ENCODE data around the gene CEP72.
"Not testable (repeated sequence)": the region's sequence is repeated elsewhere in the genome, so short reads cannot be mapped to it uniquely, and the experiment has no call there.

CEP72 gene

DNA sequence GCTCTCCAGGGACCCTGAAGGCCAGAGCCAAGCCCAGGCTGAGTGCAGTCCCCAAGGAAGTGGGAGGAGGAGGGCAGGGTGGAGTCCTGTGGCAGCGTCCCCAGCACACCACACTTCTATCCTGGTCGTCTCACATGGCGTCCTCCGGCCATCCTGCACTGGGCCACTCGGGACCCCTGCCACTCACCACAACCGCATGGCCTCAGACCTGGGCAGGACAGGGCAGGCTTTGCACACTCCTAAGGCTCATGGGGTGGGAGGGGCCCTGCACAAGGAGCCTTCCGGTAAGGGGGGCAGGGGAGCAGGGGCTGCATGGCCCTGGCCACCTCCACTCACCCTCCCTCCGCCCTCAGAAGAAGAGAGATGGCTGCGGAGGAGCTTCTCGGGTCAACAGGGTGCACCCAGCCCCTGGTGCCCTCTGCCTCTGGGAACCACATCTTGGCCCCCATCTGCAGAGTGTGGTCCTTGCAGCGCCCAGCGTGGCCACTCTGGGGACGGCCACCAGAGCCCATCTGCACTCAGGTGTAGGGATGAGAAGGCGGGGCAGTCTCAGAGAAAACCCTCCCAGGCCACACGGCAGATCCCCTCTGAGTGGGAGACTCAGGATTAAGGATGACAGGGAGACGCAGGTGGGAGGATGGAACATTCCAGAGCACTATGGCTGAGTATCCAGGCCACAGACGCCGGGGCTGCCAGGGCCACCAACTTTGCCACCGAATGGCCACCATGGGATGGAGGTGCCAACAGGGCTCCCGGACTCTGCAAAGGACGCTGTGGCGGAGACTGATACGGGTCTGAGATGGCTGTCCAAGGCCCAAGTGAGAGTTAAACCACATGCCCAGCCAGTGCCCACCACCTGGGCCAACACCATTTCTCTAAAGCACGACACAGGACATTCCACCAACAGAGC is 73.4 kb downstream of the CEP72 start:
- Histone ChIP-seq H3K79me2 (ENCODE audit: insufficient read depth, low read length) (no peaks in the 10 kb centered on the region), H3K4me2 (ENCODE audit: low read length) (no peak overlapping the region), H3K9ac (ENCODE audit: low read length) (no peak overlapping the region), H2AFZ (ENCODE audit: low read length) (no peak overlapping the region), H4K20me1 (ENCODE audit: insufficient read depth, low read length) (no peaks in the 10 kb centered on the region), H3K4me1 (ENCODE audit: insufficient read depth, low read length, severe bottlenecking) (no peaks in the 10 kb centered on the region), H3F3A (ENCODE audit: insufficient read depth, low read length) (no peaks in the 10 kb centered on the region), H3K36me3 (ENCODE audit: insufficient read depth, low read length) (no peaks in the 10 kb centered on the region), H3K27ac (ENCODE audit: low read depth, low read length, poor library complexity, severe bottlenecking) (no peak overlapping the region), H3K9me2 (ENCODE audit: low read depth, low read length) (no peaks in the 10 kb centered on the region), H3K4me3 (ENCODE audit: low read depth, low read length, poor library complexity, severe bottlenecking) (no peak overlapping the region), H3K9me3 (ENCODE audit: low read length) (no peaks in the 10 kb centered on the region), H3K27me3 (ENCODE audit: insufficient read depth, low read length) (no peaks in the 10 kb centered on the region)
- TF ChIP-seq EZH2 (IDR thresholded peaks at IDR 0.05; ENCODE audit: borderline replicate concordance, low read length), result no peak
- TF ChIP-seq, protein P1, sequence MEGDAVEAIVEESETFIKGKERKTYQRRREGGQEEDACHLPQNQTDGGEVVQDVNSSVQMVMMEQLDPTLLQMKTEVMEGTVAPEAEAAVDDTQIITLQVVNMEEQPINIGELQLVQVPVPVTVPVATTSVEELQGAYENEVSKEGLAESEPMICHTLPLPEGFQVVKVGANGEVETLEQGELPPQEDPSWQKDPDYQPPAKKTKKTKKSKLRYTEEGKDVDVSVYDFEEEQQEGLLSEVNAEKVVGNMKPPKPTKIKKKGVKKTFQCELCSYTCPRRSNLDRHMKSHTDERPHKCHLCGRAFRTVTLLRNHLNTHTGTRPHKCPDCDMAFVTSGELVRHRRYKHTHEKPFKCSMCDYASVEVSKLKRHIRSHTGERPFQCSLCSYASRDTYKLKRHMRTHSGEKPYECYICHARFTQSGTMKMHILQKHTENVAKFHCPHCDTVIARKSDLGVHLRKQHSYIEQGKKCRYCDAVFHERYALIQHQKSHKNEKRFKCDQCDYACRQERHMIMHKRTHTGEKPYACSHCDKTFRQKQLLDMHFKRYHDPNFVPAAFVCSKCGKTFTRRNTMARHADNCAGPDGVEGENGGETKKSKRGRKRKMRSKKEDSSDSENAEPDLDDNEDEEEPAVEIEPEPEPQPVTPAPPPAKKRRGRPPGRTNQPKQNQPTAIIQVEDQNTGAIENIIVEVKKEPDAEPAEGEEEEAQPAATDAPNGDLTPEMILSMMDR (IDR thresholded peaks at IDR 0.05; ENCODE audit: low read length), result no peak

DNA sequence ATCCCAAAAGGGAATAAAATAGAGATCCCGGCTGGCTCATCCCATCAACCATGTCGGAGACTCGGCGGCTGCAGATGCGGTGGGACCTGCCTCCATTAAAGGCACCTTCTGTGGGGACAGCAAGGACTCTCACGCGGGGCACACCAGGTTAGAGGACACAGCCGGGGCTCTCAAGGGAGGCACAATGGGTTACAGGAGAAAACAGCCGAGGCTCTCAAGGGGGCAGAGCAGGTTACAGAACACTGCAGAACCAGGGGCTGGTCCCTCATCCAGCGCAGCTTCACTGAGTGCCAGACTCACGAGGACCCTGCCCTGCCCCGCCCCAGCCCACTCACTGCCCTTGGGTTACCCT is 74.0 kb downstream of the CEP72 start:
- H2AFZ ChIP-seq (ENCODE audit: low read length); H3K27ac ChIP-seq (ENCODE audit: low read depth, low read length, poor library complexity, severe bottlenecking); H3K9me2 ChIP-seq (ENCODE audit: low read depth, low read length); H3K36me3 ChIP-seq (ENCODE audit: insufficient read depth, low read length); H3K4me2 ChIP-seq (ENCODE audit: low read length); H3K4me1 ChIP-seq (ENCODE audit: insufficient read depth, low read length, severe bottlenecking); H3F3A ChIP-seq (ENCODE audit: insufficient read depth, low read length); H3K27me3 ChIP-seq (ENCODE audit: insufficient read depth, low read length); H3K4me3 ChIP-seq (ENCODE audit: low read depth, low read length, poor library complexity, severe bottlenecking); H3K79me2 ChIP-seq (ENCODE audit: insufficient read depth, low read length); H4K20me1 ChIP-seq (ENCODE audit: insufficient read depth, low read length); H3K9me3 ChIP-seq (ENCODE audit: low read length); H3K9ac ChIP-seq (ENCODE audit: low read length): not testable (repeated sequence)

DNA sequence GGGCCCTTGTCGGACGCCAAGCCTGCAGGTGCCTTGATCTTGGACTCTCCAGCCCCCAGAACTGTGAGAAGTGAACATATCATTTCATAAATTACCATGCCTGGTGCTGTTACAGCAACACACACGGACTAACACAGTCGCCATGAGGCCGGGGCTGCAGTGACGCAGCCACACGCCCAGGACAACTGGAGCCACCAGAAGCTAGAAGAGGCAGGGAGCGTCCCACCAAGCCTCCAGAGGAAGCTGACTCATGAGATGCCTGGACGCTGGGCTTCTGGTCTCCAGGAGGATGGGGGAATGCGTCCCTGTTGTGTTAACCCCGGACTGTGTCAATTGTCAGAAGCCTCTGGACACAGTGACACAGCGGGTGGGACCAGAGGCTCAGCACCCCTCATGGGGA is 74.8 kb downstream of the CEP72 start:
- H3K27ac ChIP-seq (ENCODE audit: low read depth, low read length, poor library complexity, severe bottlenecking); H3K27me3 ChIP-seq (ENCODE audit: insufficient read depth, low read length); H3K4me2 ChIP-seq (ENCODE audit: low read length); H3K9me2 ChIP-seq (ENCODE audit: low read depth, low read length); H3F3A ChIP-seq (ENCODE audit: insufficient read depth, low read length); H3K9ac ChIP-seq (ENCODE audit: low read length); H3K9me3 ChIP-seq (ENCODE audit: low read length); H3K4me3 ChIP-seq (ENCODE audit: low read depth, low read length, poor library complexity, severe bottlenecking); H3K4me1 ChIP-seq (ENCODE audit: insufficient read depth, low read length, severe bottlenecking); H2AFZ ChIP-seq (ENCODE audit: low read length); H3K36me3 ChIP-seq (ENCODE audit: insufficient read depth, low read length); H3K79me2 ChIP-seq (ENCODE audit: insufficient read depth, low read length); H4K20me1 ChIP-seq (ENCODE audit: insufficient read depth, low read length): not testable (repeated sequence)

DNA sequence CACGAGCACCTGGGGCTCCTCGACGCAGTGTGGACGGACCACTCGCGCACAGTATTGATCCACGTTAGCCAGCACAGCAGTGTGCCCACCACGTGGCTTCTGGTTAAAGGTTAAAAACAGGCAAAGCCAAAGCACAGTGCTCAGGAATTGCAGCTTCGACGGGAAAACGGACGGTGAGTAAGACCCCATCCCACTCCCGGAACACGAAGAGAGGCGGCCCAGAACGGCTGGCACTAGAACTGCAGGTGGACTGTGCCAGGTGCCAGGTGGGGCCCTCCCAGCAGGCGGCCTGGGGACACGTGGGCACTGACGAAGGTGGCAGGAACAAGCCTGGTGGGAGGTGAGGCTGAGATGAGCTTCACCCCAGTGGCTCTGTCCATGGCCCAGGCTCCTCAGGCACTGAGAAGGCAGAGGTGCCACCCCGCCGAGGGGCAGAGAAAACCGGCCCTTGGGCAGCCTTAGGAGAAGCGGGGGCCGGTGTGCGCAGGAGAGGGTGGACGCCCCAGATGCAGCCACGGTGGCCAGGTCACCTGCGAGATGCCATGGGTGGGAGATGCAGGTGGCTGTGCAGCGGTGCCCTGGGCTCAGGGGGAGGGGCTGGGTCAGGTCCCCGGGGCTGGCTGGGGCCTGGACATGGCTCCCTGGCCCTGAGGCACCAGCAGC is 76.3 kb downstream of the CEP72 start:
- not testable (repeated sequence) for H2AFZ ChIP-seq (ENCODE audit: low read length); H3K4me1 ChIP-seq (ENCODE audit: insufficient read depth, low read length, severe bottlenecking); H3K9ac ChIP-seq (ENCODE audit: low read length); H3K9me3 ChIP-seq (ENCODE audit: low read length); H3K27ac ChIP-seq (ENCODE audit: low read depth, low read length, poor library complexity, severe bottlenecking); H3F3A ChIP-seq (ENCODE audit: insufficient read depth, low read length); H4K20me1 ChIP-seq (ENCODE audit: insufficient read depth, low read length); H3K27me3 ChIP-seq (ENCODE audit: insufficient read depth, low read length); H3K79me2 ChIP-seq (ENCODE audit: insufficient read depth, low read length); H3K9me2 ChIP-seq (ENCODE audit: low read depth, low read length); H3K36me3 ChIP-seq (ENCODE audit: insufficient read depth, low read length); H3K4me2 ChIP-seq (ENCODE audit: low read length); H3K4me3 ChIP-seq (ENCODE audit: low read depth, low read length, poor library complexity, severe bottlenecking)

DNA sequence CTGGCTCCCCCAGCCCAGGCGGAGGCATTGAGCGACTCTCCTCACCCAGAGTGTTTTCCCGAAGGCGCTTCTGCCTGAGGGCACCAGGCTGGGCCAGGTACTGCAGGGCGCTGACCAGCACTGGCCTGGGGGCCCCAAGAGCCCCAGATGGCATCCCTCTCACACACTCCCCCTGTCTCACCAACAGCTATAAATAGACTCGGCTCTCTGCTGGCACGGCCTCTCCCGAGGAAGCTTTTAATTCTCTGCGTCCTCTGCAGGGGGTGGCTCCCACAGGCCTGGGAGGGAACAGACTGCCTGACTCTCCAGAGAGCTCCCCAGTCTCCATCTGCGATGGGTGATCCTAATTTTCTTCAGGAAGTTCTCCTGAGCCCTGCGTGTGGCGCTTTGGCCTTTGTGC is 78.2 kb downstream of the CEP72 start:
- not testable (repeated sequence) for H3K79me2 ChIP-seq (ENCODE audit: insufficient read depth, low read length); H3K36me3 ChIP-seq (ENCODE audit: insufficient read depth, low read length); H3K9me3 ChIP-seq (ENCODE audit: low read length); H3K9ac ChIP-seq (ENCODE audit: low read length); H3K9me2 ChIP-seq (ENCODE audit: low read depth, low read length); H3K4me2 ChIP-seq (ENCODE audit: low read length); H2AFZ ChIP-seq (ENCODE audit: low read length); H3K27me3 ChIP-seq (ENCODE audit: insufficient read depth, low read length); H3K4me3 ChIP-seq (ENCODE audit: low read depth, low read length, poor library complexity, severe bottlenecking); H4K20me1 ChIP-seq (ENCODE audit: insufficient read depth, low read length); H3F3A ChIP-seq (ENCODE audit: insufficient read depth, low read length); H3K4me1 ChIP-seq (ENCODE audit: insufficient read depth, low read length, severe bottlenecking); H3K27ac ChIP-seq (ENCODE audit: low read depth, low read length, poor library complexity, severe bottlenecking)

DNA sequence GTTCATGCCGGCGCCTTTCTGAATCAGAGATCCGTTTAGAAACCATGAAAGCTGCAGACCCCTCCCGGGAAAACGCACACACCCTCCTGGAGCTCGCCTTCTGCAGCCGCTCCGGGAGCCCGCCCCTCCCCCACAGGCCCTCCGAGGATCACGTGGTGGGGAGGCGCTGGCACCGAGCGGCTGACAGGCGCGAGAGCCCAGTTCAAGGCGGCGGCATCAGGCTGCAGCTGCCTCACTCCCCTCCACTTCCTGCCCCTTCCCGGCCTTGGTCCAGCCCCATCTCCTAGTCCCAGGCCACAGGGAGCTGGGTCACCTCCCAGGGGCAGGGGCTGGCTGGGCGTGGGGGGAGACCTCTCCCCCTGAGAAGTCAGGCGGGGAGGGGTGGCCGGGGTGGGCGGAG is 78.9 kb downstream of the CEP72 start:
- not testable (repeated sequence) for H3K36me3 ChIP-seq (ENCODE audit: insufficient read depth, low read length); H3K9ac ChIP-seq (ENCODE audit: low read length); H2AFZ ChIP-seq (ENCODE audit: low read length); H3K27me3 ChIP-seq (ENCODE audit: insufficient read depth, low read length); H4K20me1 ChIP-seq (ENCODE audit: insufficient read depth, low read length); H3K9me3 ChIP-seq (ENCODE audit: low read length); H3K4me2 ChIP-seq (ENCODE audit: low read length); H3K9me2 ChIP-seq (ENCODE audit: low read depth, low read length); H3F3A ChIP-seq (ENCODE audit: insufficient read depth, low read length); H3K4me1 ChIP-seq (ENCODE audit: insufficient read depth, low read length, severe bottlenecking); H3K4me3 ChIP-seq (ENCODE audit: low read depth, low read length, poor library complexity, severe bottlenecking); H3K27ac ChIP-seq (ENCODE audit: low read depth, low read length, poor library complexity, severe bottlenecking); H3K79me2 ChIP-seq (ENCODE audit: insufficient read depth, low read length)
